B cell (primary cell): ENCODE data around the gene LTB4R.
A peak's percentile ranks its signal among the peaks of the same experiment; 100 is the strongest.

Source experiments
- EZH2 ChIP-seq: IDR thresholded peaks from 2 replicates; pipeline ENCODE4 v1.6.1; 2012; ENCODE audit warnings: borderline replicate concordance, low read depth, mild to moderate bottlenecking, moderate library complexity, low read length; ENCODE audit not compliant: insufficient read depth, poor library complexity, severe bottlenecking
- TF ChIP-seq, protein P1 (sequence below): fragments of 200-600 bp; IDR thresholded peaks from one replicate; pipeline ENCODE4 v1.8.0; 2022; ENCODE audit warnings: antibody characterized with exemption, mild to moderate bottlenecking

DNA sequence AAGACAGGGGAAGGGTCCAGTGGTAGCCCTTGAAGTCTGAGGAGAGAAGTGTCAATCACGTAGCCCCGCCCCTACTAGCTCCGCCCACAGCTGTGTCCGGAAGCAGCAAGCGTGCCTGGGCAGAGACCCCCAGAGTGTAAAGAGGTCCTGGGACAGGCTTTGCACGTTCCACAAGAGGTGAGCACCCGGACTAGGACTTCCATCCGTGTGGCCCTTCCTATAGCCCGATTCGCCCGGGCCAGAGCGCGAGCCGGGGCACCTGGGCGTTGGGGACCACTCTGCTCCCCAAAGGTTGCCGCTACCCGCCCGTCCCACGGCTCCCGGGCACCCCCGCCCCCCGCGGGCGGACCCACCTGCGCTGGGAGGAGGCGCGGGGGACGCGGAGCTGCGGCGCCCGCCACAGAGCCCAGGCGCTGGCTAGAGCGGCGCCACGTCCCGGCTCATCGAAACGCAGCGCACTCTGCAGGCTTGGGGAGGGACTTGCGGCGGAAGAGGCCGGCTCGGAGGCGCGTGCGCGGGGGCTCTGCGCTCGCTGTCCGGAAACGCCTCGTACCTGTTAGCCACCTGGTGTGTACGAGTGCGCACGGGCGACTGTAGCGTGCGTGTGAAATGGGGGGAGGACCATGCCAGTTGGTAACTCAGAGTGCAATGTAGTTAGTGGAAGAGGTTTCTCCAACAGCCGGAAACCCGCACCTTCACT, 40.0 kb upstream of the LTB4R start, which contains the start of gene RABGGTA:
- TF ChIP-seq, protein P1, sequence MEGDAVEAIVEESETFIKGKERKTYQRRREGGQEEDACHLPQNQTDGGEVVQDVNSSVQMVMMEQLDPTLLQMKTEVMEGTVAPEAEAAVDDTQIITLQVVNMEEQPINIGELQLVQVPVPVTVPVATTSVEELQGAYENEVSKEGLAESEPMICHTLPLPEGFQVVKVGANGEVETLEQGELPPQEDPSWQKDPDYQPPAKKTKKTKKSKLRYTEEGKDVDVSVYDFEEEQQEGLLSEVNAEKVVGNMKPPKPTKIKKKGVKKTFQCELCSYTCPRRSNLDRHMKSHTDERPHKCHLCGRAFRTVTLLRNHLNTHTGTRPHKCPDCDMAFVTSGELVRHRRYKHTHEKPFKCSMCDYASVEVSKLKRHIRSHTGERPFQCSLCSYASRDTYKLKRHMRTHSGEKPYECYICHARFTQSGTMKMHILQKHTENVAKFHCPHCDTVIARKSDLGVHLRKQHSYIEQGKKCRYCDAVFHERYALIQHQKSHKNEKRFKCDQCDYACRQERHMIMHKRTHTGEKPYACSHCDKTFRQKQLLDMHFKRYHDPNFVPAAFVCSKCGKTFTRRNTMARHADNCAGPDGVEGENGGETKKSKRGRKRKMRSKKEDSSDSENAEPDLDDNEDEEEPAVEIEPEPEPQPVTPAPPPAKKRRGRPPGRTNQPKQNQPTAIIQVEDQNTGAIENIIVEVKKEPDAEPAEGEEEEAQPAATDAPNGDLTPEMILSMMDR = peak; percentile 75
- no peak for TF ChIP-seq EZH2
